GM12878 (cell line): ENCODE measurements around the gene VMAC. TPM values are rescaled to one million over a fixed set of nuclear protein-coding genes. Genes with fewer than 3 reads are reported as not detected.

Source experiments
- ATAC-seq: fragments of 200-7000 bp; cut with Tn5 transposase; 3 replicates; pipeline ENCODE4 v1.9.1; 2020; ENCODE audit warnings: mild to moderate bottlenecking, moderate library complexity
- BruUV-seq: library from RNA; stranded (reverse); fragments of 400-500 nt; replicated peaks from 2 replicates; lab custom pipeline; 2021; lab: Mats Ljungman, UMichigan
- CTCF ChIA-PET: fragments of 300-600 bp; sonication (Branson Sonifier 250); formaldehyde crosslinking; extraction: SDS; loops from one replicate; lab custom pipeline; 2021; ENCODE audit warnings: inconsistent platforms; lab: Yijun Ruan, JAX
- POLR2A ChIA-PET: fragments of 350-600 bp; formaldehyde crosslinking; extraction: SDS; loops from one replicate; lab custom pipeline; 2021; ENCODE audit warnings: inconsistent platforms; lab: Charles Lee
- RAD21 ChIA-PET: fragments of 300-600 bp; sonication (Branson Sonifier 250); formaldehyde crosslinking; loops from one replicate; lab custom pipeline; 2023; ENCODE audit warnings: antibody characterized with exemption; ENCODE audit not compliant: unreplicated experiment; lab: Charles Lee
- SMC1A ChIA-PET: fragments of 300-600 bp; sonication (Branson Sonifier 250); formaldehyde crosslinking; loops from one replicate; lab custom pipeline; 2023; ENCODE audit not compliant: unreplicated experiment, uncharacterized antibody; lab: Charles Lee
- DNase-seq: peaks from one replicate; pipeline ENCODE4 v3.0.0-alpha.2; 2011; ENCODE audit warnings: low read depth, low spot score
- FAIRE-seq: peaks from 3 replicates; lab custom pipeline; 2011; peaks lifted over from hg19 to GRCh38; lab: Jason Lieb, UNC
- H2AFZ ChIP-seq: 2 replicates; pipeline ENCODE4 v1.6.0; 2011; ENCODE audit warnings: low read depth, low read length, control low read depth; ENCODE audit not compliant: control insufficient read depth
- H3K27ac ChIP-seq: 2 replicates; pipeline ENCODE4 v1.5.1; 2011; ENCODE audit warnings: control low read depth; ENCODE audit not compliant: control insufficient read depth, insufficient read depth
- H3K27me3 ChIP-seq, 2 experiments: replicated peaks in 1 of 2; 2 replicates each; pipeline versions ENCODE4 v1.6.0 to v1.6.1; 2011; ENCODE audit warnings: low read length in 1 of 2; ENCODE audit not compliant: control insufficient read depth in 2 of 2, insufficient read depth in 2 of 2
- H3K36me3 ChIP-seq, 2 experiments: 2 replicates each; pipeline ENCODE4 v1.5.1; 2011; ENCODE audit warnings: low read length in 1 of 2; ENCODE audit not compliant: control insufficient read depth in 2 of 2, insufficient read depth in 2 of 2
- H3K4me1 ChIP-seq: 2 replicates; pipeline ENCODE4 v1.6.1; 2011; ENCODE audit warnings: mild to moderate bottlenecking, low read length, moderate library complexity, mixed read lengths; ENCODE audit not compliant: control insufficient read depth, insufficient read depth
- H3K4me2 ChIP-seq: 2 replicates; pipeline ENCODE4 v1.6.0; 2011; ENCODE audit warnings: control low read depth; ENCODE audit not compliant: control insufficient read depth, insufficient read depth
- H3K4me3 ChIP-seq: fragments of 200-600 bp; sonication (generic); 2 replicates; pipeline ENCODE4 v1.5.1; 2016
- H3K79me2 ChIP-seq: 2 replicates; pipeline ENCODE4 v1.6.0; 2011; ENCODE audit warnings: low read length; ENCODE audit not compliant: control insufficient read depth, insufficient read depth
- H3K9ac ChIP-seq: 2 replicates; pipeline ENCODE4 v1.8.0; 2011; ENCODE audit warnings: low read length, control low read depth, mixed read lengths; ENCODE audit not compliant: control insufficient read depth, insufficient read depth
- H3K9me3 ChIP-seq: replicated peaks from 3 replicates; pipeline ENCODE4 v1.5.1; 2011; ENCODE audit warnings: mild to moderate bottlenecking, low read length; ENCODE audit not compliant: control insufficient read depth, insufficient read depth
- H4K20me1 ChIP-seq: 2 replicates; pipeline ENCODE4 v1.6.0; 2011; ENCODE audit not compliant: control insufficient read depth, insufficient read depth
- POU2F2 ChIP-seq: IDR thresholded peaks from 3 replicates; pipeline ENCODE4 v1.6.1; 2011; ENCODE audit warnings: low read depth, mild to moderate bottlenecking, low read length, borderline replicate concordance
- RAD21 ChIP-seq: IDR thresholded peaks from 2 replicates; pipeline ENCODE4 v1.6.1; 2011; ENCODE audit warnings: mild to moderate bottlenecking, low read depth, low read length, moderate library complexity; ENCODE audit not compliant: insufficient read depth
- ZBTB11 ChIP-seq: fragments of 450-650 bp; formaldehyde crosslinking; IDR thresholded peaks from 2 replicates; pipeline ENCODE4 v1.5.0; 2022; ENCODE audit warnings: mild to moderate bottlenecking, missing genetic modification characterization
- ZZZ3 ChIP-seq: IDR thresholded peaks from 2 replicates; pipeline ENCODE4 v1.6.1; 2011; ENCODE audit warnings: low read depth; ENCODE audit not compliant: control insufficient read depth, insufficient read length
- WGBS: methylation state at CpG from one replicate; pipeline ENCODE4 v1.1.6; 2016; ENCODE audit warnings: low lambda C conversion rate; ENCODE audit not compliant: insufficient replicate concordance, insufficient coverage; ENCODE audit errors: missing lambda C conversion rate; 5-methylcytosine and 5-hydroxymethylcytosine counted together
- in situ Hi-C: fragments of 300-500 bp; cut with MboI; formaldehyde crosslinking; loops from 9 replicates; pipeline ENCODE4 v1.14.3; 2018; ENCODE audit warnings: mixed read lengths
- intact Hi-C: fragments of 100-400 bp; cut with micrococcal nuclease; formaldehyde crosslinking; loops from one replicate; pipeline ENCODE4 v1.14.2; 2022; ENCODE audit not compliant: unreplicated experiment
- polyA plus RNA-seq, 11 experiments: library from polyadenylated mRNA; depleted of rRNA in 4 of 11; unstranded in 6 of 11; stranded (reverse) in 5 of 11; fragments of >200 nt; fragmentation: Nextera tagmentation in 4 of 11; fragmentation: Illumina TruSeq in 1 of 11; extraction: Ambion mirVana in 4 of 11; extraction: Trizol in 1 of 11; gene quantifications; 1 replicate in 1 of 11; 2 replicates in 10 of 11; pipeline versions ENCODE4 v1.2.1 to v1.2.3, GENCODE V29; 2011 to 2016; ENCODE audit warnings: inconsistent platforms in 2 of 11, missing spikeins in 2 of 11, low read depth in 1 of 11
- total RNA-seq, 4 experiments: library from RNA; depleted of rRNA in 3 of 4; stranded (reverse); fragments of >200 nt in 3 of 4; fragmentation: Illumina TruSeq in 1 of 4; extraction: Trizol in 1 of 4; gene quantifications; 2 replicates each; pipeline versions ENCODE4 v1.2.1 to v1.2.3, GENCODE V29; 2013 to 2021

VMAC gene
- total and polyA plus RNA-seq, 10 of the 15 experiments (the other 5 are each of a cell fraction or from before 2014, with no cell fraction given), result 0.18 to 6.8 (median 1.8) TPM

- TF ChIP-seq ZBTB11 (no peak), POU2F2 (no peak)
Measured at GRCh38 chr19:5905114-5905778, 574 bp downstream of the VMAC start (continued).

- H3K4me2 ChIP-seq, result no peak overlapping the region
- SMC1A ChIA-PET, result no interaction called here
- in situ Hi-C loops, result no loop called here
- no peaks in the 10 kb centered on the region for H3K9me3 ChIP-seq
- WGBS, result 60% methylated on average over 5 of the region's 5 CpGs
- H4K20me1 ChIP-seq, result no peaks in the 10 kb centered on the region
- no peak overlapping the region for H2AFZ ChIP-seq
- RAD21 ChIA-PET, result no interaction called here
- no peak for DNase-seq
- H3K27me3 ChIP-seq, result no peaks in the 10 kb centered on the region
- intact Hi-C loops, result no loop called here
- no peak overlapping the region for H3K4me3 ChIP-seq
- H3K9ac ChIP-seq, result no peak overlapping the region
- peaks cover 8% of the 10 kb centered on the region for H3K4me1 ChIP-seq
- no peak overlapping the region for H3K27ac ChIP-seq
- FAIRE-seq, result no peak
- H3K79me2 ChIP-seq, result peaks cover 14% of the 10 kb centered on the region
- no peak for ATAC-seq
- POLR2A ChIA-PET, result no interaction called here
- no TSS peak for BruUV-seq
- CTCF ChIA-PET, result interaction anchor here (0.9 to 2.6 kb wide), 2 partner anchors 61 to 116 kb away, joined by 3 to 8 read pairs; no protein-coding TSS in a partner anchor
- no peaks in the 10 kb centered on the region for H3K36me3 ChIP-seq
- TF ChIP-seq RAD21 (no peak), ZZZ3 (no peak)
Measured at GRCh38 chr19:5907241-5907640, 2.6 kb downstream of the VMAC start.
